GM20431 (cell line): ENCODE results near the gene NPHP4.

Experiments used
- in situ Hi-C: fragments of 300-500 bp; cut with MseI, MboI; formaldehyde crosslinking; loops from one replicate; pipeline ENCODE4 v1.15.0; 2020; ENCODE audit warnings: low sequenced_read_pairs; ENCODE audit not compliant: unreplicated experiment

Gene NPHP4

DNA sequence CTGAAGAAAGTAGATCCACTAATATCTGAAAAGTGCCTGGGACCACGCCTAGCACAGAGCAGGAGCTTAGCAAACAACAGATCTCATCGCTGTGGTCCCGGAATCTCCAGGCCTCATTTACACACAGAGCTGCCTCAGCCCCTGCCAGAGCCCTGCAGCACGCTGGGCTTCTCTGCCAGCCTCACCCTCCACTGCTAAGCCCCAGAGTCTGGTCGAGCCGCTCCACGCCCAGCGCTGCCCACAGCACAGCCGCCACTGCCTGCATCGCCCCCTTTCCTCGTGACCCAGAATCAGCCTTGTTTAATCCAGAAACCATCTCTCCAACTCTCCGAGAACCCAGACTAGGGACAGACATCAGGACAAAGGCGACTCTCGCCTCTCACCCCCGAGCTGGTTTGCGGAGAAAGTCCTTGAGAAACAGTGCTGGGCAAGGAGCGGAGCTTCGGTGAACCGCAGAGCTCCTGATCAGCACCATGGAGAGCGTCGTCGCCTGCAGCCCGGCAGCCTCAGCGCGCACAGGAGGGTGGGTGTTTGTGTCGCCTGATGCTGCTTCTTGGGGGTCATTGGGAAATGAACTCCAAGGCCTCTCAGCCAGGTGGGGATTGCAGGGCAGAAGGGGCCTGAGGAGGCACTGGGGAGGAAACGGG lies 145.1 kb downstream of the NPHP4 start:
- in situ Hi-C loops, result no loop called here

DNA sequence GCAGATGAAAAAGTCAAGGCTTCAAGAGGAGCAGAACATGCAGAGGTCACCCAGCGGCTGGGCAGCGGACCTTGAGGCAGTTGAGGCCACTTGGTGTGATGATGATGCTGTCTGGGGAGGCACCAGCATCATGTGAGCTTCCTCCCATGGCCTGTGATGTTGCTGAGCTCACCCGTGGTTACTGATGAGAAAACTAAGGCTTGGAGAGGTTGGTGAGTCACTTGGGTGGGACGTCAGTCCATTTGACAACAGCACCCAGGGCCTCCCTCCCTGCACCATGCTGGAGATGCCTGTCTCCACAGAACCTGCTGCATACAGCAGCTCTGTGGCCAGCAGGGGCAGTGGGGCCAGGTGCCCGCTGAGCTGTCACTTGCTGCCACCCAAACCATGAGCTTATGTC lies 146.8 kb downstream of the NPHP4 start:
- in situ Hi-C loops, result no loop called here

DNA sequence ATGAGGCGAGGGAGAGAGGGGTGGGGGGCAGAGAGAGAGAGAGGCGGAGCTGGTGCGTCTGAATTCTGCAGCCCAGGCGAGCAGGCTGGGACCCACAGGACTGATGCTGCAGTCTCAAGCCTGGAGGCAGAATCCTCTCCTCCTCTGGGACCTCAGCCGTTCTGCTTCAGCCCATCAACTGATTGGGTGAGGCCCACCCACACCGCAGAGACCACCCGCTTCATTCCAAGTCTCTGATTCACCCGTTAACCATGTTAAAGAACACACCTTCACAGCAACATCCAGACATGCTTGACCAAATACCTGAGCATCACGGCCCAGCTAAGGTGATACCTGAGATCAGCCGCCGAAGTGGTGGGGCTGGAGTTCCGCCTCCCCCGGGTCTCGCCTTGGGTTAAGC lies 147.8 kb downstream of the NPHP4 start:
- in situ Hi-C loops, result no loop called here

DNA sequence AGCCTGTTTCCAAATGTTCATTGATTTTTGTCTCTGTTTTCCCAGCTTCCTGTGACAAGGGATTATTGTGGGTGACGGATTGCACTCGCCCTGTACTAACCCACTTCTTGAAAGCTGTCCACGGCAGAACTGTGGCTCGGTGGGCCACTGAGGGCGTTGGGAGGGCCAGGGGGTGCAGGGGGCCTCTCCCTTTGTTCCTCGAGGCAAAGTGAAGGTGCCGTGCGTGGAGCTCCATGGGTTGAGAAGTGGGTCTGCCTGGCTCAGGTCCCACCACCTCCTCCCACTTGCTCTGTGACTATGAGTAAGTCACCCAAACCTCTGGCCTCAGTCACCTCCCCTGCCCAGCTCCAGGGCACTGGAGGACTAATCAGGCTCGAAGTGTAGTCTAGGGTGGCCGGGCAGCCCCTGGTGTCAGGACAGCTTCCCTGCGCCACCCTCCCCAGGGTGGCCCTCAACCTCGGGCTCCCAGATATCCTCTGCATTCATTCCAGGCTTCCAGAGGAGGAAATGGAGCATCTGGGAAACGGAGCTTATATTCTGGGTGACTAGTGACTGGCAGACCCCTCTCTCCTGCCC lies 148.6 kb downstream of the NPHP4 start:
- in situ Hi-C loops, result no loop called here

DNA sequence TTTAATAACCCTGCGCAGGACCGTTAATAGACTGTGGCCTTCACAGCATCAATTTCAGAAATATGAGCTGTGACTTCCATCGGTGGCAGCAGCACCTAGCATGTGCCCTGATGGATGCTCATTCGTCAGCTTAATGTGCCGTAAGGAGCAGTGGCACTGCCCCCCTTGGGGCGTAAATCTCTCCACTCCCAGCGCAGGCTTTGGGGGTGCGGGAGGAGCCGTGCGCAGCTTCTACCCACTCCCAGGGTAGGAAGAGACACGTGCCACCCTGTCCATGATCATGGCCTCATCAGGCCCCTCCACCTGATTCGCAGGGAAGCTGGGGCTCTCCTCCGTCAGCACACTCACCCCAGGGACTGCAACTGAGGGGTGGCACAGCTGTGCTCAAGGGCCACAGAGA lies 149.5 kb downstream of the NPHP4 start:
- in situ Hi-C loops, result no loop called here

DNA sequence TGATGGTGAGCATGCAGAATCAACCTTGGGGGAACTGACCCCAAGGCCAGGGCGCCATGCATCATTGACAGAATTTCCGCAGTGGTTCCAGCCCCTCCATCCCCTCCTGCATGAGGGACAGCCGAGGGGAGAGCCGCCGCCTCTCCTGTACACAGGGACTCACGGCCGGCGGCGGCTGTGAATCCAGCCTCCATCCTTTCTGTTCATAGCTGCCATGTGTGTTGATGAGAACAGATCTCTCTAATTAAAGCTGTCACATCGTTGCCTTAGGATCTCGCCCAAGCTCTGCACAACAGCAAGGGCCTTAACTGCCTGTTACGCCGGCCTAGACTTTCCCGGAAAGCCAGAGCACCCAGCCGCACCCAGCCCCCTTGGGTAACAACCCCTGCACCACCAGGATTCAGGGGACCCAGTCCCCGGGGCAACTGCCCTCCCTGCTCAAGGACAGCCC lies 151.6 kb downstream of the NPHP4 start:
- in situ Hi-C loops, result no loop called here

DNA sequence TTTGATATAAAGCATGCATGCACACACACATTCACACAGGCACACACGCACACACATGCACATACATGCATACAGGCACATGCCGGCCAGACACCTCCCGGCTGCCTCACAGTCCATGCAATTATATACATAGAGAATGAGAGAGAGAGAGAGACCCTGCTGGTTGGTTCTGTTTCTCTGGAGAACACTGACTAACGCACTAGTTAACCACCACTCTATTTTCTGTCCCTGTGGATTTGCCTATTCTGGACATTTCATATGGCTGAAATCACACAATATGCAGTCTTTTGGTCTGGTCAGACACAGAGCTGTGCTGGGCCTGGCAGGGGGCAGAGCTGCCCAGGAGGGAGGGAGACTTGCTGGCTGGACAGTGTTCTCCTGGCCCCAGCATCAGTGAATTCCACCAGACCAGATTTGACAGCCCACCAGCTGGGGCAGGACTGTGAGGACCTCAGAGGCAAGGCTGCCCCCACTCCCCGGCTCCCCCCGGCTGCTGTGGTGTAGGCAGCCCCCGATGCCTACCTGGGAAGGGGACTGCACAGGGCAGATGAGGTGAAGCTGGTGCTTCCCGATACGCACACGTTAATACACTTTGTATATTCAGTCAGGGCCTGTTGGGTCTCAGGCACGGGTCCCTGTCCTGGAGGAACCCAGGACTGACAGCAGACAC lies 152.2 kb downstream of the NPHP4 start:
- in situ Hi-C loops, result no loop called here

DNA sequence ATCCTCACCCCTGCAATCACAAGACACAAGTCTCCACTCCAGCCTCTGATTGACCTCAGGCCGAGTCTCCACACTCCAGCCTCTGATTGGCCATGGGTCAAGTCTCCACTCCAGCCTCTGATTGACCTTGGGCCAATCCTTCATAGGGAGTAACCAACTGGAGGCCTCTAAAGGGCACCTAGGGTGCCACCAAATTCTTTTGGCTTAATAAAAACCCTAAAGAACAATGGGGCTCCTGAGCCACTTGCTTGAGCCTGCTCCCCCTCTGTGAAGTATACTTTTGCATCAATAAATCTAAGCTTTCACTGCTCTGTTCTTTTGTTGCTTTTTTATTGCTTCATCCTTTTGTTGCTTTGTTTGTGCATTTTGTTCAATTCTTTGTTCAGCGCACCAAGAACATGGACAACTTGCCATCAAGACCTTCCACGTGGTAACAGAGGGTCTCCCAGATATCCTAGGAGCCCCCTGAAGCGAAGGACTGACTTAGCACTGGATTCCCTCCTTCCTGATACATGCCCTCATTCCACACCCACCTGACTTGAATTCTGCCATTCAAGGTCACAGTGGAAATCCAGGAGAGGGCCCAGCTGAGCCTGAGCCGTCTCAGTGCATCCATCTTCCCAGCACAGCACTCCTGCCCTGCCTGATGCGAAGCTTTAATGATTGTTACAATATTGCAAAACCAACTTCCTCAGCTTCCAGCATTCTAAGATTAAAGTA lies 152.9 kb downstream of the NPHP4 start:
- in situ Hi-C loops, result no loop called here

DNA sequence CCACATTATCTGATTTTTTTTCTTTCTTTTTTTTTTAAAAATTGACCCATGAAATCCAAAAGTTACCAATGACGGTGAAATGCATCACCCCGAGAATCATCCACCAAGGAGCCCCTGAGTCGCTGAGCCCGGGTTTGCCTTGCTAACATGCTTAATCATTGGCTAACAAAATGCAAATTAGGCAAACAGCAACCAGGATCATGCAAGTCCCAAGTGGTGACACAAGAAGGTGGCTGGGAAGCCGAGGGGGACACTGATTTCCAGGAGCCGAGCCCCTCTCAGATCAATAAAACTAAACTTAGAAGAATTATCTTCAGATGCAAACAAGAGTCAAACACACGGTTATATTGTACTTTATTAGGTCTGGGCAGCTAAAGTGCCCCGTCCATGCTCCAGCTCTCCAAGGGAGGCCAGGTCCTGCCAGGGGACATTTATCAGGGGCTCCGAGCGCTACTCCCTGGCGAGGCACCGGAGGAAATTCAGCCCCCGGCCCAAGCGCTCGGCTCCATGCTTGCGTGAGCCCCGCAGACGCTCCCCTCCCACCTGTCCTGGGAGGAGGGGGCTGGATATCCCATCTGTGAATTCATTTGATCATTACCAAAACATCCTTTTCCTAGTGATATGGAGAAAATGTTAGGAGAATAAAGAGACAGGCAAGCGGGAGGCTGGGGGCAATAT lies 154.1 kb downstream of the NPHP4 start:
- in situ Hi-C loops, result no loop called here

DNA sequence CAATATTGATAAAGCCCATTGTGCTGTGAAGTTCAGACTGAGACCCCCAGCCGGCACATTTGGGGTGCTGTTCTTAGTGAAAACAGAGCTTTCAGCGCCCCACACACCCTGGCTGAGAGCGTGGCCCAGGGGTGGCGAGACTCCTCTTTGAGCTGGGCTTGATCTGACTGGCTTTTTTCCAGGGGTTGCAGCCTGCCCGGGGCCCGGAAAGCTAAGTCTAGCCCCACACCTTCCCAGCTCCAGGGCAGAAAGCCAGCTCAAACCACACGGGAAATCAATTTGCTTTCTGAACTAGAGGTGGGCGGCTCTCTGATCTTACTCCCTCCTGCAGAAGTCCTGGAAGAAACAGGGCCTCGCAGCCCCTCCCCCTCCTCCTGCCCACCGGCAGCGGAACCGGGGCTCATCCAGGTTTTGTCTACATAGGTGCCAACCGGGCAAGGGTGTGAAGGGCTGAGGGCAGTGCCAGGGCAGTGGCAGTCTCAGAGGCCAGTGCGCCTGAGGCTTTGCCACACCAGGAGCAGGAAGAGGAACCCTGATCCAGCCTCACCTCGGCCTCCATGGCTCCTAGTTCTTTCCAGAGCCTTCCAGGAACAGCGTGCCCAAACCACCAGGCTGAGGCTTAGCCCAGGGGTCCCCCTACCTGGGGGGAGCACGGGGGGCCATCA lies 155.3 kb downstream of the NPHP4 start:
- in situ Hi-C loops, result no loop called here

DNA sequence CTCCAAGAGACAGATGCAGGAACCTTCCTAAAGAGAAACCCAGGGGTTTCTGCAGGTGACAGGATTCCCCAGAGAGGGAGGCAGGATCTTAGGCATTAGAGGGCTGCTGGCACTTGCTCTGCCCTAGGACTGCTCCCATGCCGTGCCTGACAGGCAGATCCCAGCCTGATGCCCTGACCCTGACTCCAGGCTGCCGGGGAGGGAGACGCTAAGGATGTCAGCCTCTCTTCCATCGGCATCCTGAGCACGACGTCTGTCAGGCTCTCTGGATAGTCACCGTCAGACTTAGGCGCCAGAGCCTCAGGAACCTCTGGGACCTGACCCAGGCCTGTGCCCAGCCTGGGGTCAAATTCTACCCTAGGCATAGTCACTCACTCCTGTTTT lies 157.1 kb downstream of the NPHP4 start:
- in situ Hi-C loops, result no loop called here

DNA sequence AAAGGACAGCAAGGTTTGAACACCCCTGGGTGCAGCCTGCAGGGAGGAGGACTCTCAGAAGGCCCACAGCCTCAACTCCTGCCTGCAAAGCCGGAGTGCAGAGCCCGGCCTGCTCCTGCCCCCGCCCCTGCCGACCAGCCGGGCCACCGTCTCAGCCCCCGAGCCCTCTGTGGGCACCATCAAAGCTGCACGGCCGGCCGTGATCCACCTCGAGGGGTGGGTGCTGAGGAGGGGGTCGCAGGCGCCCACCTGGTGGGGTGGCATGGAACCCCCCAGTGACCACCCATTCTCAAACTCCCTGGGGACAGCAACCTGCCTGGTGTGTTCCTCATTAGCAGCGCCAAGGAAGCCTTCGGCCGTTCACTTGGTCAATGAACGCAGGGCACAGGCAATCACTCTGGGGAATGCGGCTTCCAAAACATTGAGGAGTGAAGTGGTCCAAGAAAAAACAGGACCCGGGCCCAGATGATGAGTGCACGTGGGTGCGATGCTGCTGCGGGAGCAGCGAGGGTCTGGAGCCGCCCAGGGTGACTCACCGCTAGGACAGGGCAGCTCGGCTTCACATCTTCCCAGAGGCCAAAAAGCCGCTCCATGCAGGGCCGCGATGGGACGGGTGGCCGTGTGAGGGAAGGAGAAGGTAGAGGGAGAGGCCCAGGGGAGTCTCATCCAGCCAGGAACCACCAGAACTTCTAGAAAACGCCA lies 157.6 kb downstream of the NPHP4 start:
- in situ Hi-C loops, result no loop called here

DNA sequence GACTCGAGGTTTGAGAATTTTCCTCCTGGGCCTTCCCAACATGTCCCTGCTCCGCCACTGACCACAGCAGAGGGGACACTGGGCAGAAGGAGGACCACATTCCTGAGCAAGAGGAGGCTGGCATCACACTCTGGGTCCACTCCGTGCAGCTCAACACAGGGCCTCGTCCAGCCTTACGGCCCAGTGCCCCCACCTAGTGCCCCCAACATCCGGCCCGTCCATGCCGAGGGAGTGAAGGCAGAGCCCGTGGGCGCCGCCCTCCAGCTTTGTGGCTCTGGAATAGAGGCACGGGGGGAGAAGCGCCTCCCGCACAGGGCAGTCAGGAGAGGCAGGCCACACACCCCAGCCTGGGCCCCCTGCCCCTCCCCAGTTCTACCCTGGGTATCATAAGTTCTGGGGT lies 158.3 kb downstream of the NPHP4 start:
- in situ Hi-C loops, result no loop called here

DNA sequence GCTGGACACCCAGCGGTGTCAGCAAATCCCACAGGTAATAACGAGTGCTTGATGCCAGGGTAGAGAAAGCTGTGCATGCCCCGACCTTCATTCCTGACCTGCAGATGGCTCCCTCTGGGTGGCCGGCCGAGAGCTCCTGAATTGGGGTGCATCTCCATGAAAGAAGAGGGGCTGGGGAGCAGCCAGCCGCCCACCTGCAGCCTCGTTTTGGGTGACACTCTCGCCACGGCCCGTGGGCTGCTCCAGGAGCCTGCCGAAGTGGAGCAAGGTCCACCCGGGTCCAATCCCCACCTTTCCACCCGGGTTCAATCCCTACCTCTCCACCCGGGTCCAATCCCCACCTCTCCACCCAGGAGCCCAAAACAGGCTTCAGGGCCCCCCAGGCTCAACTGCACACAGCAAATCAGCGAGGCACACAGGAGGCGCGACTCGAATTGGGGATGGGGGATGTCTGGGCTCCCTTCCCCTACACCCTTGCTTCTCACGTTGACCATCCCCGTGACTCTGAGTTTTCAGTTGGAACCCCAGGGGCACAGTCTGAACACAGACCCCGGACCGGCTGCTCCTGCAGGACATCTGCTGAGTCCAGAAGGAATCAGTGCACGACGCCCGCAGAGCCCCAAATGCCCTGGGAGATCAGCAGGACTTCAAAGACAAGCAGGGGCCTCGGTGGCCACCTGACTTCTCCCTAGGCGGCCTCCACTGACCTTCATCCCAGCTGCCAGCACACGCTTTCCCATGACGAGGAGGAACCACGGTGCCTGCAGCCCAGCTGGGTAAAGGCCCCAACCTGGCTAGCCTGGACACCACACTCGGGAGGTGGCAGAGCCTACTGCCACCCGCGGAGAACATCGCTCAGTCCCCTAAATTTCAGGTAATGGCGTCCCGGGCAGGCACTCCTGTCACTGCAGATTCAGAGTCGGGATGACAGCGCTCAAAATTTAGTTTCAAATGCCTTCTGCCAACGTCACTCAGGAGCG lies 159.0 kb downstream of the NPHP4 start:
- in situ Hi-C loops, result no loop called here

DNA sequence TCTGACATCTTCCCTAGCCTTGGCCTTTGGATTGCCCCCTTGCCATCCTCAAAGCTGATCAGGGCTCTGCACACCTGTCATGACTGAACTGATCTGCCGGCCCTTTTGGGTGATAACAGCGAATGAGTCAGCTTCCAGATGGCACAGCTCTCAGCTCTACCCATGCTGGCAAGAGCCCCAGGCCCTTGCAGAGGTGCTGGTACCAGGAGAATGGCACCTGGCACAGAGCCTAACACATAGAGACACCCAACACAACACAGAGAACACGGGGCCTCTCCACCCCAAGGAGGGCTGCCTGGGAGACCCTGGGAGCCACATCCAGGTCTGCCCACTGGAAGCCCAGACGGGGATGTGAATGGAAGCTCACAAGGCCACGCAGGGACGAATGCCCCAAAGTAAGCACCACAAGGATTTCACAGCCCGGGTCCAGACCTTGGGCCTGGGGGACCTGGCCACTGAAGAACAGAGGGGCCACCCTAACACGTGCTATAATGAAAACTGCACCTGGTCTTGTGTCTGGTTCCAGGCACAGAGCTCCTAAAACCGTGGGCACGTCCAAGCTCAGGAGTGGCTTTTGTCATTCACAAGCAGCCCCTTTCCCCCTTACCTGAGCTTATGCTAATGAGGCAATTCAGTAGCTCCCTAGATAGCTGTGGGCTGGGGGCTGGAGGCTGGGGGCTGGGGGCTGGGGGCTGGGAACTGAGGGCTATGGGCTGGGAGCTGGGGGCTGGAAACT lies 160.5 kb downstream of the NPHP4 start:
- in situ Hi-C loops, result no loop called here

DNA sequence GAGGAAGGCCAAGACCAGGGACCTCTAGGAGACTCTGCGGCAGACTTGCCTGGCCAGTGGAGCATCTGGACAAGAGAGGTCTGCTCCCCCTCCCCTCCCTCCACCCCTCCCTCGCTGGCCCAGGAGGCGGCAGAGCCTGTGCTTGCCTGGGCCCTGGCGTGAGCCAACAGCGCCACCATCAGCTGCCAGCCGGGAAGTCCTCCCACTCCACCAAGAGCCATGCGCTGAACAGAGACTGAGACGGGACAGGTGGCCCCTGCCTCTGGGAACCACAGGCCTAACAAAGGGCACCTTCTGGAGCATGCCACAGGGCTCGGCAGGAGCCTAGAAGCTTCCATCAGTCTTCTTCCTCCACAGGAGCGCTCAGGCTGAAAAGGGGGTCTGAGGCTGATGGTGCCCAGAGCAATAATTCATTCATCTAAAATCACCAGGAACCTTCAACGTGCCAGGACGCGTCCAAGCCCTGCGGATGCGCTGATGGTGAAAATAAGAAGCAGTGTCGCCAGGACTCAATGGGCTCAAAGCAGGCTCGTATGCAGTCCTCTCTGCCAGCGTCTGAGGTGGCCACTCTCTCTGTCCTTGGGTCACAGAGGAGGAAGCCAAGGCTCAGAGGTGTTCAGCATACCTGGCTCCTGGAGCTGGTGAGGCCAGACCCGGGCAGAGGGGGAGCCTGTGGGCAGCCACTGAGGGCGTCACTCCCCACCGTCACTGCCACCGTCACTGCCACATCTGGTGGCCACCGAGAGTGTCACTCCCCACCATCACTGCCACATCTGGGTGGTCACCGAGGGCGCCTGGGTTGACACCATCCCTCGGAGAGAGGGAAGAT lies 161.2 kb downstream of the NPHP4 start:
- in situ Hi-C loops, result no loop called here

DNA sequence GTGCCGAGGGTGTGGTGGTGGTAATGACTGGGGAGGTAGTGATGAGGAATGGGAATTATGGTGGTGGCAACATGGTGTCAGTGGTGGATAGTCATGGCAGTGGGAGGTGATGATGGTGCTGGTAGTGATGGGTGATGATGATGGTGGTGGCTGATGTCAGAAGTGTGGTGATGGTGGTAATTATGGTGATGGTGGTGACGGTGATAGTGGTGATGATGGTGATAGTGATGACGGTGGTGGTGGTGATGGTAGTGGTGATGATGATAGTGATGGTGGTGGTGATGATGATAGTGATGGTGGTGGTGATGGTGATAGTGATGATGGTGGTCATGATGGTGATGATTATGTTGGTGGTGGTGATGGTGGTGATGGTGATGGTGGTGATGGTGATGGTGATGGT lies 162.8 kb downstream of the NPHP4 start:
- in situ Hi-C loops, result no loop called here
